ENCODE results near the gene POLRMT.

POLRMT gene

GRCh38 chr19:663682-664117 is 30.4 kb upstream of the POLRMT start:
- Histone ChIP-seq H3K4me3 (ENCODE audit: low read depth, low read length) (peak overlapping the region; percentile 26), H3K9me3 (ENCODE audit: severe bottlenecking) (peaks cover 19% of the 10 kb centered on the region), H3K36me3 (peaks cover 11% of the 10 kb centered on the region), H3K27ac (peak overlapping the region; percentile 49), H3K27me3 (ENCODE audit: insufficient read depth, low read depth, severe bottlenecking) (no peaks in the 10 kb centered on the region)
- TF ChIP-seq CTCF (IDR thresholded peaks at IDR 0.05; ENCODE audit: low read depth, low read length): no peak
- DNase-seq: no peak

- Histone ChIP-seq H3K27ac (peak within 1 kb of the TSS; percentile 93), H3K9me3 (ENCODE audit: severe bottlenecking) (peaks cover 14% of the 10 kb centered on the region), H3K27me3 (ENCODE audit: insufficient read depth, low read depth, severe bottlenecking) (no peaks in the 10 kb centered on the region), H3K36me3 (peaks cover 17% of the 10 kb centered on the region), H3K4me3 (ENCODE audit: low read depth, low read length) (peak within 1 kb of the TSS; percentile 82)
- TF ChIP-seq CTCF (IDR thresholded peaks at IDR 0.05; ENCODE audit: low read depth, low read length): no peak
- peak; percentile 89 for DNase-seq
Measured at GRCh38 chr19:662962-663681, 29.8 kb upstream of the POLRMT start, which contains the start of gene RNF126. RNF126 (minus strand) TSS chr19:663214; CDS start chr19:663121, 93 bp downstream.

GRCh38 chr19:662207-662961 is 29.0 kb upstream of the POLRMT start:
- peak; percentile 43 for DNase-seq
- H3K36me3 ChIP-seq: peaks cover 24% of the 10 kb centered on the region

GRCh38 chr19:661427-662196 is 28.3 kb upstream of the POLRMT start:
- Histone ChIP-seq H3K27ac (no peak overlapping the region; the same call in 1 of the 2 replicates), H3K9me3 (ENCODE audit: severe bottlenecking) (peaks cover 5% of the 10 kb centered on the region), H3K27me3 (ENCODE audit: insufficient read depth, low read depth, severe bottlenecking) (no peaks in the 10 kb centered on the region), H3K4me3 (ENCODE audit: low read depth, low read length) (peak overlapping the region; percentile 82), H3K36me3 (peaks cover 29% of the 10 kb centered on the region)
- no peak for TF ChIP-seq CTCF (IDR thresholded peaks at IDR 0.05; ENCODE audit: low read depth, low read length)
- no peak for DNase-seq

More at GRCh38 chr19:662207-662961, 29.0 kb upstream of the POLRMT start:
- TF ChIP-seq CTCF (IDR thresholded peaks at IDR 0.05; ENCODE audit: low read depth, low read length): no peak
- Histone ChIP-seq H3K4me3 (ENCODE audit: low read depth, low read length) (peak overlapping the region; percentile 82), H3K27ac (peak overlapping the region; percentile 93), H3K27me3 (ENCODE audit: insufficient read depth, low read depth, severe bottlenecking) (no peaks in the 10 kb centered on the region), H3K9me3 (ENCODE audit: severe bottlenecking) (peaks cover 9% of the 10 kb centered on the region)

- Histone ChIP-seq H3K4me3 (ENCODE audit: low read depth, low read length) (no peak overlapping the region), H3K27me3 (ENCODE audit: insufficient read depth, low read depth, severe bottlenecking) (no peaks in the 10 kb centered on the region), H3K27ac (no peak overlapping the region), H3K36me3 (peaks cover 29% of the 10 kb centered on the region), H3K9me3 (ENCODE audit: severe bottlenecking) (peaks cover 4% of the 10 kb centered on the region)
- TF ChIP-seq CTCF (IDR thresholded peaks at IDR 0.05; ENCODE audit: low read depth, low read length): no peak
- DNase-seq: no peak
Measured at GRCh38 chr19:660793-661426, 27.6 kb upstream of the POLRMT start.

All from WERI-Rb-1 (cell line).